Measurements from ENCODE around the gene SSTR4. TPM values are rescaled to one million over a fixed set of nuclear protein-coding genes. Genes with fewer than 3 reads are reported as not detected.

Gene SSTR4
- total and polyA plus RNA-seq, 2 donors (not counting 3 experiments of a cell fraction or from before 2014, with no cell fraction given): not detected

- Histone ChIP-seq H3K27ac (ENCODE audit: insufficient read depth, low read depth, low read length) (no peak overlapping the region), H3K27me3 (ENCODE audit: control insufficient read depth in 2 of 2, insufficient read depth in 2 of 2, low read length in 2 of 2) (no peaks in the 10 kb centered on the region), H3K4me2 (ENCODE audit: insufficient read depth, low read length) (no peak overlapping the region), H2AFZ (ENCODE audit: low read depth, low read length) (no peak overlapping the region), H3K9ac (replicated peaks; ENCODE audit: extremely low read depth, insufficient read depth, low read length) (no peak overlapping the region), H3K36me3 (ENCODE audit: control insufficient read depth in 2 of 2, extremely low read depth in 1 of 2, insufficient read depth in 2 of 2, low read length in 2 of 2) (no peaks in the 10 kb centered on the region), H3K4me1 (ENCODE audit: control insufficient read depth, extremely low read depth, insufficient read depth, low read length) (peaks cover 29% of the 10 kb centered on the region), H3K79me2 (ENCODE audit: control insufficient read depth, insufficient read depth, low read length) (no peaks in the 10 kb centered on the region), H3K9me3 (replicated peaks; ENCODE audit: control insufficient read depth, insufficient read depth, low read length) (no peaks in the 10 kb centered on the region), H3K4me3 (replicated peaks in 1 of 3; ENCODE audit: insufficient read depth in 1 of 3, low read depth in 1 of 3, low read length in 3 of 3) (no peak overlapping the region), H3K9me1 (replicated peaks; ENCODE audit: control insufficient read depth, extremely low read depth, insufficient read depth, low read length) (no peaks in the 10 kb centered on the region), H4K20me1 (replicated peaks; ENCODE audit: control insufficient read depth, extremely low read depth, insufficient read depth, low read length) (no peaks in the 10 kb centered on the region)
- dilution Hi-C loops (cut with MboI; ENCODE audit: extremely low pct_ligation_motif_present, low sequenced_read_pairs) (no loop called here), intact Hi-C loops (cut with micrococcal nuclease) (no loop called here)
- DNase-seq (ENCODE audit: low read depth, low spot score): no peak
- FAIRE-seq: no peak
- BruUV-seq (replicated peaks): no TSS peak
- TF ChIP-seq MYC (IDR thresholded peaks at IDR 0.05; ENCODE audit: low read depth, low read length) (no peak), EZH2 (IDR thresholded peaks at IDR 0.05; ENCODE audit: borderline replicate concordance, low read depth, low read length, severe bottlenecking) (no peak), JUN (IDR thresholded peaks at IDR 0.05; ENCODE audit: borderline replicate concordance, insufficient read depth, insufficient read length, low read depth) (no peak), GATA2 (IDR thresholded peaks at IDR 0.05; ENCODE audit: insufficient read depth, insufficient read length, low read depth, low read length) (no peak), POLR2A (IDR thresholded peaks at IDR 0.05; ENCODE audit: low read depth, low read length) (no peak), FOS (IDR thresholded peaks at IDR 0.05; ENCODE audit: borderline replicate concordance, insufficient read depth, low read length) (no peak), POLR2AphosphoS5 (IDR thresholded peaks at IDR 0.05; ENCODE audit: insufficient read depth, low read depth, low read length) (no peak)
- TF ChIP-seq, protein P1, sequence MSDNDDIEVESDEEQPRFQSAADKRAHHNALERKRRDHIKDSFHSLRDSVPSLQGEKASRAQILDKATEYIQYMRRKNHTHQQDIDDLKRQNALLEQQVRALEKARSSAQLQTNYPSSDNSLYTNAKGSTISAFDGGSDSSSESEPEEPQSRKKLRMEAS (IDR thresholded peaks at IDR 0.05; ENCODE audit: insufficient read depth, insufficient read length): no peak
- TF ChIP-seq, protein P2, sequence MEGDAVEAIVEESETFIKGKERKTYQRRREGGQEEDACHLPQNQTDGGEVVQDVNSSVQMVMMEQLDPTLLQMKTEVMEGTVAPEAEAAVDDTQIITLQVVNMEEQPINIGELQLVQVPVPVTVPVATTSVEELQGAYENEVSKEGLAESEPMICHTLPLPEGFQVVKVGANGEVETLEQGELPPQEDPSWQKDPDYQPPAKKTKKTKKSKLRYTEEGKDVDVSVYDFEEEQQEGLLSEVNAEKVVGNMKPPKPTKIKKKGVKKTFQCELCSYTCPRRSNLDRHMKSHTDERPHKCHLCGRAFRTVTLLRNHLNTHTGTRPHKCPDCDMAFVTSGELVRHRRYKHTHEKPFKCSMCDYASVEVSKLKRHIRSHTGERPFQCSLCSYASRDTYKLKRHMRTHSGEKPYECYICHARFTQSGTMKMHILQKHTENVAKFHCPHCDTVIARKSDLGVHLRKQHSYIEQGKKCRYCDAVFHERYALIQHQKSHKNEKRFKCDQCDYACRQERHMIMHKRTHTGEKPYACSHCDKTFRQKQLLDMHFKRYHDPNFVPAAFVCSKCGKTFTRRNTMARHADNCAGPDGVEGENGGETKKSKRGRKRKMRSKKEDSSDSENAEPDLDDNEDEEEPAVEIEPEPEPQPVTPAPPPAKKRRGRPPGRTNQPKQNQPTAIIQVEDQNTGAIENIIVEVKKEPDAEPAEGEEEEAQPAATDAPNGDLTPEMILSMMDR (IDR thresholded peaks at IDR 0.05; ENCODE audit: extremely low read depth in 1 of 2, insufficient read depth in 1 of 2, low read depth in 1 of 2, low read length in 2 of 2): no peak
- POLR2A ChIA-PET: interaction anchor here (2.0 kb wide), 1 partner anchor 9 kb away, joined by 6 read pairs; no protein-coding TSS in a partner anchor
- CTCF ChIA-PET: interaction anchor here (1.0 to 3.5 kb wide), 10 partner anchors 9 to 369 kb away, joined by 3 to 51 read pairs (median 5); no protein-coding TSS in a partner anchor
Observed at GRCh38 chr20:23060629-23061028, 25.5 kb downstream of the SSTR4 start.
